WI38 (cell line): ENCODE results near the gene PI4KA.
A peak's percentile ranks its signal among the peaks of the same experiment; 100 is the strongest.

ENCODE experiments used
- H3K4me3 ChIP-seq: 2 replicates; pipeline ENCODE4 v1.5.1; 2011; ENCODE audit warnings: low read depth, mild to moderate bottlenecking, control low read depth, low read length
- TF ChIP-seq, protein P1 (sequence below): IDR thresholded peaks from 2 replicates; pipeline ENCODE4 v1.5.1; 2012; ENCODE audit warnings: low read depth, mild to moderate bottlenecking, control low read depth, low read length

PI4KA gene

DNA sequence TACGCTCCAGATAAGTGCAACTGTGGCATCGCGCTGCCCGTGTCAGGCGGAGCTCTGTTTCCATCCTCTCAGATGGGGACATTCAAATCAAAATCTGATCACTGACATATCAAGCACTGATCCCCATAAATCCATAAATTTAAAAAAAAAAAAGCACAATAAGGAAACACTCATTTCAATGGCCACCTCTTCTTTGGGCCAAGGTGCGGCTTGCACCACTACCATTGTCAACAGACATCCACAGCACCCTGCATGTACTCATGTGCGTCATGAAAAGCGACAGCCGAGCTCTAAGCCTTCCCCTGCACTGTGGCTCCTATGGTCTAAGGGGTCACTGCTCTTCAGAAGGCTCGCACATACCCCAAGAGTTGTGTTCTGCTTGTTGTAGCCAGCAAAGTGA, 111.4 kb downstream of the PI4KA start:
- H3K4me3 ChIP-seq, result no peak overlapping the region
- TF ChIP-seq, protein P1, sequence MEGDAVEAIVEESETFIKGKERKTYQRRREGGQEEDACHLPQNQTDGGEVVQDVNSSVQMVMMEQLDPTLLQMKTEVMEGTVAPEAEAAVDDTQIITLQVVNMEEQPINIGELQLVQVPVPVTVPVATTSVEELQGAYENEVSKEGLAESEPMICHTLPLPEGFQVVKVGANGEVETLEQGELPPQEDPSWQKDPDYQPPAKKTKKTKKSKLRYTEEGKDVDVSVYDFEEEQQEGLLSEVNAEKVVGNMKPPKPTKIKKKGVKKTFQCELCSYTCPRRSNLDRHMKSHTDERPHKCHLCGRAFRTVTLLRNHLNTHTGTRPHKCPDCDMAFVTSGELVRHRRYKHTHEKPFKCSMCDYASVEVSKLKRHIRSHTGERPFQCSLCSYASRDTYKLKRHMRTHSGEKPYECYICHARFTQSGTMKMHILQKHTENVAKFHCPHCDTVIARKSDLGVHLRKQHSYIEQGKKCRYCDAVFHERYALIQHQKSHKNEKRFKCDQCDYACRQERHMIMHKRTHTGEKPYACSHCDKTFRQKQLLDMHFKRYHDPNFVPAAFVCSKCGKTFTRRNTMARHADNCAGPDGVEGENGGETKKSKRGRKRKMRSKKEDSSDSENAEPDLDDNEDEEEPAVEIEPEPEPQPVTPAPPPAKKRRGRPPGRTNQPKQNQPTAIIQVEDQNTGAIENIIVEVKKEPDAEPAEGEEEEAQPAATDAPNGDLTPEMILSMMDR, result no peak

- H3K4me3 ChIP-seq, result no peak overlapping the region
- TF ChIP-seq, protein P1, result no peak
Observed at GRCh38 chr22:20746431-20747189, 112.0 kb downstream of the PI4KA start.

DNA sequence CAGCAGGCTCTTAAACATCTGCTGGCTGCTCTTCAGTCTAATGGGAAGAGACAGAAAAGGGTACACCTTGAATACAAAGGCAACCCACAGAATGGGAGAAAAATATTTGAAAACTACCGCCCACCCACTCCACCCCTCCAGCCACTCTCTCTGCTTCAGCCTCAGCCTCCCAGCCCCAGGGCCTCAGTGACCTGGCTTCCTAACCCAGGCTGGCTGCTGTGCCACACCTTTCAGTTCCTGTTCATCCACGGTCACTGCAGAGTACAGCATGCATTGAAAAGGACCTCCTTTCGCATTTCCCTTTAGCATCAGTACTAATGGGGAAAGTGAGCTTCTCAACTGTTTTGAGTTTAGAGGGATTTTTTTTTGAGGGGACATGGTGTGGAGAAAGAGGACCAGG, 113.5 kb downstream of the PI4KA start:
- no peak overlapping the region for H3K4me3 ChIP-seq
- TF ChIP-seq, protein P1, result no peak

DNA sequence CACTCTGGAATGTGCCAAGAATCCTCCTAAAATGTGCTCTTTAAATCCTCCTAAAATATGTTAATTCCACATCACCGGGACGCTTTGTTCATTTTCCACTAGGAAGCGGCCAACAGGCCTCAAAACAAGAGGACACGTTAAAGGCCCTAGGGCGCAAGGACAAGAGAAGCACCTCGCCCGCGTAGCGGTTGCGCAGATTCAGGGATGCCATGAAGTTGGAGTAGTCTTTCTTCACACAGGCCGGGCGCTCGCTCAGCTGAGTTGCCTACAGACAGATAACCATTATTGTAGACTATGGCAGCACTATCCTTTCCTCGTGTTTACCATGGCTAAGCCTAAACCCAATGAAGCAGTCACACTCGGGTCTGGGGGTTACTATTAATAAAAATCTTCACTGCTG, 114.2 kb downstream of the PI4KA start:
- TF ChIP-seq, protein P1, result no peak
- H3K4me3 ChIP-seq, result no peak overlapping the region

- TF ChIP-seq, protein P1, result no peak
Observed at GRCh38 chr22:20742764-20743163, 115.8 kb downstream of the PI4KA start.

DNA sequence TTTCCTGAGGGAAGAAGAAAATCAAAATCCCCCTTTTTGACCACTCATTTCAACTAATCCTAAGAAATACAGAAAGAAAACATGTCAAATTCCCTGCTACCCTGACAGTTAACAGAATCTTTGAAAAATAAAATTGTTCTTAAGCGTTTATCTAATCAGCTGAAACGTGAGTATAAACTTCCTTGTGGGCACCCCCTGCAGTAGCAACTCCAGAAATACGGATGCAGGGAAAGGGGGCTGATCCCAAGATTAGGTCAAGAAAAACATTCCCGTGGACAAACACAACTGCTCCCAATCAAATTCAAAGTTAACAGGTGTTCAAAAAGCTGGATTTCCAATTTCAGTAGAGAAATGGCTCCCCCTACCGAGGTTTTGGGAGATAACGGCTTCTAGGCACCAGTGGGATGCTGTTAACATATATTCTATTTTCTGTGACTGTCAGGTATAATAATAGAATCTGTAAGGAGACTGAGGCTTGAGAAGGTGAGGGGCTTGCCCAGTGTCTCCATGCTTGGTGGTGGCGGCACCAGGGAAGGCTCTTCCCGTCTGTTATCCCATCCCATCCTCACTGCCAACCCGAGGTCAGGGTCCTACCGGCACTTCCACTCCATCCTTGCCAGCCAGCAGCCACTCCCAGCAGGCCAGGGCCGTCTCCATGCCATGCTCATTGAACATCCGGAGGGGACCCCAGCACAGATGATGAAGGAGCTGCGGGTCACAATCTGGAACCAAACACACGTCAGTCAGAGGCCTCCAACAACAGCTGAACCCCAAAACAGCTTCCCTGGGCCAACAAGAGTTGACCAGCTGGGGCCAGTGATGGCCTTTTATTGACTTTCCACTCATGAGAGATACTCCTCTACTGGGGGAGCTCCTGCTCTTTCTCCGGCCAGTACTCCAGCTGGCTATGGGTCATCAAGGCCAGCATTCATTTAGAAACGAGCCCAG, 116.7 kb downstream of the PI4KA start:
- no peak overlapping the region for H3K4me3 ChIP-seq
- TF ChIP-seq, protein P1, result peak; percentile 50; the same call in 1 of the 2 replicates

More at GRCh38 chr22:20742764-20743163, 115.8 kb downstream of the PI4KA start:
- no peak overlapping the region for H3K4me3 ChIP-seq
